Activated CD8-positive, alpha-beta T cell treated with anti-CD3 and anti-CD28 coated beads for 36 hours (primary cell): ENCODE results near the gene MEG3. TPM values are rescaled to one million over a fixed set of nuclear protein-coding genes. Genes with fewer than 3 reads are reported as not detected.

Experiments used
- ATAC-seq: fragments of 200-7000 bp; cut with Tn5 transposase; one replicate; pipeline ENCODE4 v1.10.0; 2021; ENCODE audit warnings: mild to moderate bottlenecking, moderate library complexity
- CTCF ChIA-PET: fragments of 350-600 bp; sonication (Branson Sonifier 250); formaldehyde crosslinking; loops from one replicate; lab custom pipeline; 2021; ENCODE audit warnings: antibody characterized with exemption; lab: Charles Lee
- POLR2A ChIA-PET: fragments of 350-600 bp; sonication (Branson Sonifier 250); formaldehyde crosslinking; loops from one replicate; lab custom pipeline; 2021; ENCODE audit warnings: antibody characterized with exemption; lab: Charles Lee
- DNase-seq: peaks from one replicate; pipeline ENCODE4 v3.0.0-alpha.2; 2020
- H3K27ac Mint-ChIP-seq: one replicate; pipeline ENCODE4 v1.8.0; 2021; ENCODE audit warnings: mild to moderate bottlenecking, mixed read lengths
- H3K27me3 Mint-ChIP-seq: one replicate; pipeline ENCODE4 v1.8.0; 2021; ENCODE audit warnings: mixed read lengths
- H3K36me3 Mint-ChIP-seq: one replicate; pipeline ENCODE4 v1.8.0; 2021; ENCODE audit warnings: low read depth, mixed read lengths
- H3K4me1 Mint-ChIP-seq: one replicate; pipeline ENCODE4 v1.8.0; 2021; ENCODE audit warnings: low read depth, mixed read lengths
- H3K4me3 Mint-ChIP-seq: one replicate; pipeline ENCODE4 v1.8.0; 2021; ENCODE audit warnings: mild to moderate bottlenecking, moderate library complexity, mixed read lengths
- H3K9me3 Mint-ChIP-seq: one replicate; pipeline ENCODE4 v1.8.0; 2021; ENCODE audit warnings: mixed read lengths
- CTCF ChIP-seq: fragments of 200-600 bp; IDR thresholded peaks from one replicate; pipeline ENCODE4 v1.8.0; 2022; ENCODE audit warnings: antibody characterized with exemption, mild to moderate bottlenecking
- intact Hi-C: fragments of 100-400 bp; cut with micrococcal nuclease; formaldehyde crosslinking; loops from one replicate; pipeline ENCODE4 v1.10.0; 2022
- total RNA-seq, 2 experiments: library from RNA; stranded (reverse); gene quantifications; one replicate each; pipeline ENCODE4 v1.2.3, GENCODE V29; 2021

Gene MEG3
- total RNA-seq, 2 experiments from 2014 or later = not detected

- POLR2A ChIA-PET = no interaction called here
- no peak for DNase-seq
Measured at GRCh38 chr14:100788942-100789341, 37.0 kb upstream of the MEG3 start.

GRCh38 chr14:100789460-100790417, 36.2 kb upstream of the MEG3 start:
- Mint-ChIP-seq H3K36me3 (no peaks in the 10 kb centered on the region), H3K27me3 (peaks cover 4% of the 10 kb centered on the region), H3K4me1 (no peaks in the 10 kb centered on the region), H3K9me3 (no peaks in the 10 kb centered on the region), H3K4me3 (no peak overlapping the region), H3K27ac (no peak overlapping the region)
- intact Hi-C loops = no loop called here
- DNase-seq (no peak), ATAC-seq (no peak)
- no peak for TF ChIP-seq CTCF
- ChIA-PET CTCF (no interaction called here), POLR2A (no interaction called here)

More at GRCh38 chr14:100788942-100789341, 37.0 kb upstream of the MEG3 start:
- Mint-ChIP-seq H3K27me3 (peaks cover 4% of the 10 kb centered on the region), H3K9me3 (no peaks in the 10 kb centered on the region), H3K27ac (no peak overlapping the region), H3K4me1 (no peaks in the 10 kb centered on the region), H3K36me3 (no peaks in the 10 kb centered on the region), H3K4me3 (no peak overlapping the region)
- CTCF ChIA-PET = no interaction called here
- no peak for ATAC-seq
- no peak for TF ChIP-seq CTCF
- intact Hi-C loops = no loop called here

GRCh38 chr14:100790502-100791347, 35.2 kb upstream of the MEG3 start:
- ATAC-seq = no peak

GRCh38 chr14:100791348-100791735, 34.6 kb upstream of the MEG3 start:
- intact Hi-C loops = no loop called here
- POLR2A ChIA-PET = no interaction called here
- TF ChIP-seq CTCF = no peak
- CTCF ChIA-PET = no interaction called here
- ATAC-seq (no peak), DNase-seq (no peak)
- Mint-ChIP-seq H3K27ac (no peak overlapping the region), H3K4me1 (no peaks in the 10 kb centered on the region), H3K36me3 (no peaks in the 10 kb centered on the region), H3K27me3 (peaks cover 4% of the 10 kb centered on the region), H3K9me3 (no peaks in the 10 kb centered on the region), H3K4me3 (no peak overlapping the region)

More at GRCh38 chr14:100790502-100791347, 35.2 kb upstream of the MEG3 start:
- intact Hi-C loops = no loop called here
- Mint-ChIP-seq H3K9me3 (no peaks in the 10 kb centered on the region), H3K4me3 (no peak overlapping the region), H3K36me3 (no peaks in the 10 kb centered on the region), H3K27me3 (peaks cover 4% of the 10 kb centered on the region), H3K27ac (no peak overlapping the region), H3K4me1 (no peaks in the 10 kb centered on the region)
- POLR2A ChIA-PET = no interaction called here
- CTCF ChIA-PET = no interaction called here
- TF ChIP-seq CTCF = no peak
- no peak for DNase-seq

- POLR2A ChIA-PET = no interaction called here
- H3K36me3 Mint-ChIP-seq = no peaks in the 10 kb centered on the region
- no peaks in the 10 kb centered on the region for H3K4me1 Mint-ChIP-seq
- DNase-seq = no peak
- no peak overlapping the region for H3K27ac Mint-ChIP-seq
- intact Hi-C loops = no loop called here
- H3K27me3 Mint-ChIP-seq = peaks cover 6% of the 10 kb centered on the region
- no peak for TF ChIP-seq CTCF
- no peak overlapping the region for H3K4me3 Mint-ChIP-seq
- CTCF ChIA-PET = no interaction called here
- no peaks in the 10 kb centered on the region for H3K9me3 Mint-ChIP-seq
- ATAC-seq = no peak
Measured at GRCh38 chr14:100791995-100792394, 33.9 kb upstream of the MEG3 start.
